ENCODE results near the gene SUSD3. TPM values are rescaled to one million over a fixed set of nuclear protein-coding genes. Genes with fewer than 3 reads are reported as not detected.

The SUSD3 gene
- total and polyA plus RNA-seq, 2 donors (not counting 1 experiment from before 2014, with no cell fraction given), result 0.17 to 4.6 TPM

DNA sequence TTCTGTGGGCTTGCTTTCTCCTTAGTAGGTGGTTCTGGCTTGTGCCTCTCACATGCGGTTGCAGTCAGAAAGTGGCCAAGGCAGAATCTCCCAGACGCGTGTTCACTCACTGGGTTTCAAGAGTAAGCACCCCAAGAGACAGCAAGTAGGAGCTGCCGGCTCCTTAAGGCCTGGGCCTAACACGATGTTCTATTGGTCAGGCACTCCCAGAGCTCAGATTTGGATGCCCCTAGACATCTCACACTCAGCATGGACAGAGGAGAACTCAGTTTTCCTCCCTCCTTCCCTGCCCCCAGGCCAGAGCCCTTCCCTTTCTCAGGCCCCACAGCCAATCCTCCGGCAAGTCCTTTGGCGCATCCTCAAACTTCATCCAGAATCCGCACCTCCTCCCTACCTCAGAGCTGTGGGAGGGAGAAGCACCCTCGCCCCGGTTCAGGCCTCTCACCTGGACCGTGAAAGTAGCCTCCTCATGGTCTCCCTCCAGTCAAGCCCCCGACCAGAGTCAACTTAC, 31.0 kb downstream of the SUSD3 start:
- Histone ChIP-seq H4K20me1 (ENCODE audit: control insufficient read depth, extremely low read depth, insufficient read depth, low read length) (no peaks in the 10 kb centered on the region), H3K27ac (ENCODE audit: insufficient read depth, low read length) (no peak overlapping the region), H3K4me2 (ENCODE audit: extremely low read depth, insufficient read depth, low read length) (no peak overlapping the region), H3K9me3 (ENCODE audit: control insufficient read depth, insufficient read depth, low read depth, low read length) (no peaks in the 10 kb centered on the region), H3K4me3 (replicated peaks in 1 of 4; ENCODE audit: control extremely low read depth in 1 of 4, insufficient read depth in 1 of 4, low read depth in 3 of 4, low read length in 4 of 4) (no peak overlapping the region), H3K79me2 (ENCODE audit: control insufficient read depth, insufficient read depth, low read length) (no peaks in the 10 kb centered on the region), H3K9ac (ENCODE audit: insufficient read depth, low read length) (no peak overlapping the region), H3K4me1 (ENCODE audit: control insufficient read depth, extremely low read depth, insufficient read depth, low read length) (peaks cover 7% of the 10 kb centered on the region), H3K27me3 (ENCODE audit: control insufficient read depth, insufficient read depth, low read length) (no peaks in the 10 kb centered on the region), H3K36me3 (ENCODE audit: control insufficient read depth, insufficient read depth, low read length) (no peaks in the 10 kb centered on the region), H2AFZ (ENCODE audit: low read length) (no peak overlapping the region)
- TF ChIP-seq, protein P1, sequence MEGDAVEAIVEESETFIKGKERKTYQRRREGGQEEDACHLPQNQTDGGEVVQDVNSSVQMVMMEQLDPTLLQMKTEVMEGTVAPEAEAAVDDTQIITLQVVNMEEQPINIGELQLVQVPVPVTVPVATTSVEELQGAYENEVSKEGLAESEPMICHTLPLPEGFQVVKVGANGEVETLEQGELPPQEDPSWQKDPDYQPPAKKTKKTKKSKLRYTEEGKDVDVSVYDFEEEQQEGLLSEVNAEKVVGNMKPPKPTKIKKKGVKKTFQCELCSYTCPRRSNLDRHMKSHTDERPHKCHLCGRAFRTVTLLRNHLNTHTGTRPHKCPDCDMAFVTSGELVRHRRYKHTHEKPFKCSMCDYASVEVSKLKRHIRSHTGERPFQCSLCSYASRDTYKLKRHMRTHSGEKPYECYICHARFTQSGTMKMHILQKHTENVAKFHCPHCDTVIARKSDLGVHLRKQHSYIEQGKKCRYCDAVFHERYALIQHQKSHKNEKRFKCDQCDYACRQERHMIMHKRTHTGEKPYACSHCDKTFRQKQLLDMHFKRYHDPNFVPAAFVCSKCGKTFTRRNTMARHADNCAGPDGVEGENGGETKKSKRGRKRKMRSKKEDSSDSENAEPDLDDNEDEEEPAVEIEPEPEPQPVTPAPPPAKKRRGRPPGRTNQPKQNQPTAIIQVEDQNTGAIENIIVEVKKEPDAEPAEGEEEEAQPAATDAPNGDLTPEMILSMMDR (conservative IDR thresholded peaks at IDR 0.05 in 1 of 2, IDR thresholded peaks at IDR 0.05 in 1 of 2; ENCODE audit: low read depth in 1 of 2, low read length in 2 of 2), result no peak
- TF ChIP-seq EZH2 (IDR thresholded peaks at IDR 0.05; ENCODE audit: low read length, missing control alignments), result no peak
- no peak for DNase-seq (ENCODE audit: low read depth in 2 of 2)

DNA sequence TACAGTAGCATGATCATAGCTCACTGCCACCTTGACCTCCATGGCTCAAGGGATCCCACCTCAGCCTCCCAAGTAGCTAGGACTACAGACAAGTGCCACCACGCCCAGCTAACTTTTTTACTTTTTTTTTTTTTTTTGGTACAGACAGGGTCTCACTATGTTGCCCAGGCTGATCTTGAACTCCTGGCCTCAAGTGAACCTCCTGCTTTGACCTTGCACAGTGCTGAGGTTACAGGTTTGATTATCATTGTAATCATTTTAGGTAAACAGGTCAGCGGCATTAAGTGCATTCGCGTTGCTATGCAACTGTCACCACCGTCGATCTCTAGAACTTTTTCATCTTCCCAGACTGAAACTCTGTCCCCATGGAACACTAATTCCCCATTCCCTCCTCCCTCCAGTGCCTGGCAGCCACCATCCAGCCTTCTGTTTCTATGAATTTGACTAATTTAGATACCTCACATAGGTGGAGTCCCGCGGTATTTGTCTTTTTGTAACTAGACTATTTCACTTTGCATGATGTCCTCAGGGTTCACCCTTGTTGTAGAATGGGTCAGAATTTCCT, 31.7 kb downstream of the SUSD3 start:
- no peak overlapping the region for H3K4me2 ChIP-seq (ENCODE audit: extremely low read depth, insufficient read depth, low read length)
- peaks cover 10% of the 10 kb centered on the region for H3K4me1 ChIP-seq (ENCODE audit: control insufficient read depth, extremely low read depth, insufficient read depth, low read length)
- no peak overlapping the region for H2AFZ ChIP-seq (ENCODE audit: low read length)
- no peak for DNase-seq (ENCODE audit: low read depth in 2 of 2)
- H4K20me1 ChIP-seq (ENCODE audit: control insufficient read depth, extremely low read depth, insufficient read depth, low read length), result no peaks in the 10 kb centered on the region
- H3K9me3 ChIP-seq (ENCODE audit: control insufficient read depth, insufficient read depth, low read depth, low read length), result no peaks in the 10 kb centered on the region
- no peaks in the 10 kb centered on the region for H3K27me3 ChIP-seq (ENCODE audit: control insufficient read depth, insufficient read depth, low read length)
- no peak overlapping the region for H3K4me3 ChIP-seq (replicated peaks in 1 of 4; ENCODE audit: control extremely low read depth in 1 of 4, insufficient read depth in 1 of 4, low read depth in 3 of 4, low read length in 4 of 4)
- no peaks in the 10 kb centered on the region for H3K79me2 ChIP-seq (ENCODE audit: control insufficient read depth, insufficient read depth, low read length)
- no peak for TF ChIP-seq EZH2 (IDR thresholded peaks at IDR 0.05; ENCODE audit: low read length, missing control alignments)
- TF ChIP-seq, protein P1 (conservative IDR thresholded peaks at IDR 0.05 in 1 of 2, IDR thresholded peaks at IDR 0.05 in 1 of 2; ENCODE audit: low read depth in 1 of 2, low read length in 2 of 2), result no peak
- no peak overlapping the region for H3K27ac ChIP-seq (ENCODE audit: insufficient read depth, low read length)
- no peaks in the 10 kb centered on the region for H3K36me3 ChIP-seq (ENCODE audit: control insufficient read depth, insufficient read depth, low read length)
- H3K9ac ChIP-seq (ENCODE audit: insufficient read depth, low read length), result no peak overlapping the region

DNA sequence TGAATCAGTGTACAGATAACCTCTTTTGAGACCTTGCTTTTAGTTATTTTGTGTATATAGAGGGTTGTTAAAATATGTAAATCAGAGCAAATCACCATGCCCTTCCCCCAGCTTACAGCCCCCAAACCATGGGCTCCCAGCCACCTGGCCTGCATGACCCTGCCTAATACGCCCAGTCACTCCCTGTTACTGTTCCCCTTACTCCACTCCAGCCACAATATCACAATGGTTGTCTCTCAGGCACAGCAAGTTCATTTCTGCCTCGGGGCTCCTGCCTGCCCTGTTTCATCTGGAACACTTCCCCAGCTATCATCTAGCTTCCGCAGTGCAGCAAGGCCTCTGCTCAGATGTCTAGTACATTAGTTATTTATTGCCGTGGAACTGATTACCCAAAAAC, 32.6 kb downstream of the SUSD3 start:
- Histone ChIP-seq H2AFZ (ENCODE audit: low read length) (no peak overlapping the region), H3K4me3 (replicated peaks in 1 of 4; ENCODE audit: control extremely low read depth in 1 of 4, insufficient read depth in 1 of 4, low read depth in 3 of 4, low read length in 4 of 4) (no peak overlapping the region), H3K4me1 (ENCODE audit: control insufficient read depth, extremely low read depth, insufficient read depth, low read length) (peaks cover 10% of the 10 kb centered on the region), H4K20me1 (ENCODE audit: control insufficient read depth, extremely low read depth, insufficient read depth, low read length) (no peaks in the 10 kb centered on the region), H3K27ac (ENCODE audit: insufficient read depth, low read length) (no peak overlapping the region), H3K9me3 (ENCODE audit: control insufficient read depth, insufficient read depth, low read depth, low read length) (no peaks in the 10 kb centered on the region), H3K79me2 (ENCODE audit: control insufficient read depth, insufficient read depth, low read length) (no peaks in the 10 kb centered on the region), H3K4me2 (ENCODE audit: extremely low read depth, insufficient read depth, low read length) (no peak overlapping the region), H3K27me3 (ENCODE audit: control insufficient read depth, insufficient read depth, low read length) (no peaks in the 10 kb centered on the region), H3K9ac (ENCODE audit: insufficient read depth, low read length) (no peak overlapping the region), H3K36me3 (ENCODE audit: control insufficient read depth, insufficient read depth, low read length) (no peaks in the 10 kb centered on the region)
- DNase-seq (ENCODE audit: low read depth in 2 of 2), result no peak
- TF ChIP-seq EZH2 (IDR thresholded peaks at IDR 0.05; ENCODE audit: low read length, missing control alignments), result no peak
- TF ChIP-seq, protein P1 (conservative IDR thresholded peaks at IDR 0.05 in 1 of 2, IDR thresholded peaks at IDR 0.05 in 1 of 2; ENCODE audit: low read depth in 1 of 2, low read length in 2 of 2), result no peak
